ENCODE results near the gene HRAS. TPM values are rescaled to one million over a fixed set of nuclear protein-coding genes. Genes with fewer than 3 reads are reported as not detected.

The HRAS gene
- total and polyA plus RNA-seq, 2 experiments from 2014 or later: 49.6 to 97.8 TPM

- peaks cover 29% of the 10 kb centered on the region for H3K4me1 ChIP-seq (ENCODE audit: low read depth)
- no peaks in the 10 kb centered on the region for H3K27me3 ChIP-seq
- peaks cover 2% of the 10 kb centered on the region for H3K36me3 ChIP-seq
- DNase-seq (ENCODE audit: low read depth in 1 of 2, low spot score in 1 of 2): no peak
- H3K27ac ChIP-seq: no peak overlapping the region
- no peaks in the 10 kb centered on the region for H3K9me3 ChIP-seq (ENCODE audit: low read depth)
- peak overlapping the region; percentile 98 for H3K4me3 ChIP-seq
- no peak for TF ChIP-seq CTCF (IDR thresholded peaks at IDR 0.05; ENCODE audit: low read depth, low read length)
These were observed 43.1 kb upstream of the HRAS start for GRCh38 chr11:578276-579035.

- no peak for DNase-seq (ENCODE audit: low read depth in 1 of 2, low spot score in 1 of 2)
- Histone ChIP-seq H3K27me3 (no peaks in the 10 kb centered on the region), H3K9me3 (ENCODE audit: low read depth) (no peaks in the 10 kb centered on the region), H3K27ac (peak overlapping the region; percentile 96), H3K4me3 (peak overlapping the region; percentile 98), H3K36me3 (no peaks in the 10 kb centered on the region), H3K4me1 (ENCODE audit: low read depth) (peaks cover 32% of the 10 kb centered on the region)
- TF ChIP-seq CTCF (IDR thresholded peaks at IDR 0.05; ENCODE audit: low read depth, low read length): no peak
These were observed 42.2 kb upstream of the HRAS start for GRCh38 chr11:577611-577894.

DNA sequence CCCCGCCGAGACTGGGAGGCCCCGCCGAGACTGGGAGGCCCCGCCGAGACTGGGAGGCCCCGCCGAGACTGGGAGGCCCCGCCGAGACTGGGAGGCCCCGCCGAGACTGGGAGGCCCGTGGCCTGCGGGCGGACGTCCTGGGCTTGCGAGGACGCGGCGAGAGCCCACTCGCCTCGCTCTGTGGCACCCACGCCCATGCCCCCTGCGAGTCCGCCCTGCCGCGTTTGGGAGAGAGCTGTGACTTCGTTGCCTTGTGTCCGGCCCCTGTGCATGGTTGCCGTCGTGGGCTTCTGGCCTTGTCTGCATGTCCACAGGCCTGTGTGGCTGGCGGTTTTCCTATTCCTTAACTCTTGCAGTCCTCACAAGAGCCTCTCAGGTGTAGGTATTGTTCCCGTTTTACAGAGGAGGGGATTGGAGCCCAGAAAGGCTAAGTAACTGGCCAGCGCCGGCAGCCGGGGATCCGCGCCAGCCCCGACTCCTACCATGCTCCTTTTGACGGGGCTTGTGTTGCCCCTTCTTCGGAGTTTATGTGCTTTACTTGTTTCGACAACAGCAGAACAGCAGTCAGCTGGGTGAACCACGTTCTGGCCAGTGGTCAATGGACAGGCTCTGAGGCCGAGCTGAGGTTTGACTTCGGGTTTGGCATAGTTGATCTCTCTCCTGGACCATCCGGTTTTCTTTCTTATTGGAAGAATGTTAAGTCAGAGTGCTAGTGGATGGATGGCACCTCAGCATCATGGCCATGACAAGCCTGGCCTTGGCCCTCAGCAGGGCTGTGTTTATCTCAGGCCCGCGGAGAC, 41.6 kb upstream of the HRAS start:
- Histone ChIP-seq H3K4me1 (ENCODE audit: low read depth) (peaks cover 32% of the 10 kb centered on the region), H3K4me3 (peak overlapping the region; percentile 98), H3K36me3 (no peaks in the 10 kb centered on the region), H3K9me3 (ENCODE audit: low read depth) (no peaks in the 10 kb centered on the region), H3K27ac (peak overlapping the region; percentile 96), H3K27me3 (no peaks in the 10 kb centered on the region)
- TF ChIP-seq CTCF (IDR thresholded peaks at IDR 0.05; ENCODE audit: low read depth, low read length): no peak
- no peak for DNase-seq (ENCODE audit: low read depth in 1 of 2, low spot score in 1 of 2)

DNA sequence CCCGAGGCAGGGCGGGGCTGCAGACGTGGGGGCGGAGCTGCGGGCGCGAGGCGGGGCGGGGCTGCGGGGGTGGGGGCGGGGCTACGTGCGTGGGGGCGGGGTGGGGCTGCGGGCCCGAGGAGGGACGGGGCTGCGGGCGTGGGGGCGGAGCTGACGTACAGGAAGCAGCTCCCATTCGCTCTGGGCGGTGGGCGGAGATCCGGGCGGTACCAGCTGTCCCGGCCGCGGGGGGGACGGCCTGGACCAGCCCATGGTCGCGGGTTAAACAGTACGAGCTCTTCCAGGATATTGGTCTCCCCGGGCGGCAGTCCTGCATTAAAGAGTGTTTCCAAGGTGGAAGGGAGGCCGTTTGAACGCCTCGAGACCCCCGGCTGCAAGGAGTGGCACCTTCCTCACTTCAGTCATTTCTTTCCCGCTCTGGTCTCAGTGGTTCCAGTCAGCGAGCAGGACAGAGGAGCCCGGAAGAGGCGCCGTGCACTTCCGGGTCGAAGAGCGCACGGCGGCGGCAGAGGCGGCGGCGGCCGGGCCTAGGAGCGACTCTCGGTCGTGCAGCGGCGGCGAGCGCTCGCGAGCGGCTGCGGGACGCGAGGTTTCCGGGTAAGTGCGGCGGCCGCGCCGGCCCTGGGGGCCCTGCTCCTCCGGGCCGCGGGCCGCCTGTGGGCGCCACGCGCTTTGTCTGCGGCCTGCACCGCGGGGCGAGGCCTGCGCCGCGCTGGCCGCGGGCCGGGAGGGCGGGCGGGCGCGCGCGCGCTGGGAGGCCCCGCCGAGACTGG, 40.8 kb upstream of the HRAS start, which contains the start of gene PHRF1:
PHRF1 (plus strand) TSS at position 475 of the 773 bp plus-strand sequence. CDS start 5,043 bp downstream, outside the sequence.
- no peaks in the 10 kb centered on the region for H3K36me3 ChIP-seq
- H3K4me3 ChIP-seq: peak within 1 kb of the TSS; percentile 98
- peak; percentile 95 to 97 for DNase-seq (ENCODE audit: low read depth in 1 of 2, low spot score in 1 of 2)
- no peaks in the 10 kb centered on the region for H3K27me3 ChIP-seq
- no peak for TF ChIP-seq CTCF (IDR thresholded peaks at IDR 0.05; ENCODE audit: low read depth, low read length)
- peak within 1 kb of the TSS; percentile 96 for H3K27ac ChIP-seq
- H3K4me1 ChIP-seq (ENCODE audit: low read depth): peaks cover 32% of the 10 kb centered on the region
- H3K9me3 ChIP-seq (ENCODE audit: low read depth): no peaks in the 10 kb centered on the region

GRCh38 chr11:575313-575995, 40.1 kb upstream of the HRAS start:
- H3K4me3 ChIP-seq: peak overlapping the region; percentile 50
- no peak overlapping the region for H3K27ac ChIP-seq
- H3K36me3 ChIP-seq: no peaks in the 10 kb centered on the region
- no peaks in the 10 kb centered on the region for H3K27me3 ChIP-seq
- no peak for TF ChIP-seq CTCF (IDR thresholded peaks at IDR 0.05; ENCODE audit: low read depth, low read length)
- peak in 1 of 2 donors; percentile 89 for DNase-seq (ENCODE audit: low read depth in 1 of 2, low spot score in 1 of 2)
- H3K9me3 ChIP-seq (ENCODE audit: low read depth): no peaks in the 10 kb centered on the region
- peaks cover 32% of the 10 kb centered on the region for H3K4me1 ChIP-seq (ENCODE audit: low read depth)

Data from cardiac muscle cell (in vitro differentiated cells and primary cell).